ENCODE measurements around the gene SCP2. TPM values are rescaled to one million over a fixed set of nuclear protein-coding genes. Genes with fewer than 3 reads are reported as not detected.

The SCP2 gene
- total and polyA plus RNA-seq, 7 donors, result 124 to 792 (median 176) TPM

DNA sequence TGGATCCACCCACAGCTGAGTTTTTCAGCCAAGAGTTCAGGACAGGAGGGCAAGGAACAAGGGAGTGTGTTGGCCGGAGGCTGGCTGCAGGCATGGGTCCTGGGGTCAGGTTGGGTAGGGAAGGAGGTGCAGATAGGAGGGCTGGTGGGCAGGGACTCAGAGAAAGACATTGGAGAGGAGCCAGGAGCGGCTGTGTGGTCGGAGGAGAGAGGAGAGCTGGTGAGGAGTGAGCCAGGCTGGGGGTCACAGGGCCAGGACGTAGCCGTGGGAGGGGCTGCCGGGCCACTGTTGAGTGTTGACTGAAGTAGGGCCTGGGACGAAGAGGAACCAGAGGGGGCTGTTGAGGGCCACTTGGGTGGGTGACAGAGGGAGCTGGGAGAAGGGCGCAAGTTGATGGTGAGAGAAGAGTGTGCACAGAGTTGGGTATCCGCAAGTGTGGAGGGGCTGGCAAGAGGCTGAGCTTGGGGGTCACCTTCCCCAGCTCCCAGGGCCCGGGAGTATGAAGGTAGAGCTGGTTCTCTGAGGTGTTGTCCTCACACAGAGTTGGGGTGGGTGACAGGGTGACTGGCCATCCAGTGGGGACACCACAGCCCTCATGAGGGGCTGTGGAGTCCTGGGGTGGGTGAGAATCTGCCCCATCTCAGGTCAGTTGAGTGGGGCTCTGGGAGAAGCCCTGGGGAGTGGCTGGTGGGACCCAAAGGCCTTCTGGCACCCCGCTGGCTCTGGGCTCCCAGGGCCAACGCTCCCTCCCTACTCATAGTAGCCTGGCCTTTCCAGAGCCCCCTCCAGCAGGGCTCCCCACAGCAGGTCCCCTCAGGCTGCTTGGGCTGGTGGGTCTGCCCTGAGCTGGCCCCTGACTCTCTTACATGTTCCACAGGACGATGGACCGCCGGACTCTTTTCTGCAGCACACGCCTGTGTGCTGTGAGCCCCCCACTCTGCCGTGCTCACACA, 156.8 kb downstream of the SCP2 start:
- Histone ChIP-seq H3K27ac (no peak overlapping the region), H3K27me3 (no peaks in the 10 kb centered on the region), H3K4me1 (peaks cover 0 to 4% (median 0%) of the 10 kb centered on the region in 4 donors), H3K9me3 (no peaks in the 10 kb centered on the region), H3K36me3 (peaks cover 20 to 69% (median 41%) of the 10 kb centered on the region in 4 donors), H3K4me3 (no peak overlapping the region)
- no peak for TF ChIP-seq EP300 (IDR thresholded peaks at IDR 0.05)
- TF ChIP-seq CTCF (IDR thresholded peaks at IDR 0.05), result no peak
- no peak for TF ChIP-seq POLR2A (IDR thresholded peaks at IDR 0.05)
- TF ChIP-seq POLR2AphosphoS5 (IDR thresholded peaks at IDR 0.05), result no peak
- WGBS, 2 donors, result 84 to 87% methylated on average over 17 of the region's 17 CpGs
- no peak for DNase-seq
- intact Hi-C loops (cut with DNase I), result no loop called here

DNA sequence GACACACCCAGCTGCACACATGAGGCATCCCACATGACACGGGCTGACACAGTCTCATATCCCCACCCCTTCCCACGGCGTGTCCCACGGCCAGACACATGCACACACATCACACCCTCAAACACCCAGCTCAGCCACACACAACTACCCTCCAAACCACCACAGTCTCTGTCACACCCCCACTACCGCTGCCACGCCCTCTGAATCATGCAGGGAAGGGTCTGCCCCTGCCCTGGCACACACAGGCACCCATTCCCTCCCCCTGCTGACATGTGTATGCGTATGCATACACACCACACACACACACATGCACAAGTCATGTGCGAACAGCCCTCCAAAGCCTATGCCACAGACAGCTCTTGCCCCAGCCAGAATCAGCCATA, 157.5 kb downstream of the SCP2 start:
- H3K4me3 ChIP-seq, result no peak overlapping the region
- peaks cover 20 to 63% (median 37%) of the 10 kb centered on the region in 4 donors for H3K36me3 ChIP-seq
- WGBS, 2 donors, result 63 to 87% methylated on average over 8 of the region's 8 CpGs
- TF ChIP-seq POLR2A (IDR thresholded peaks at IDR 0.05) (no peak), CTCF (IDR thresholded peaks at IDR 0.05) (no peak), POLR2AphosphoS5 (IDR thresholded peaks at IDR 0.05) (no peak), EP300 (IDR thresholded peaks at IDR 0.05) (no peak)
- intact Hi-C loops (cut with DNase I), result no loop called here
- no peaks in the 10 kb centered on the region for H3K9me3 ChIP-seq
- H3K27ac ChIP-seq, result no peak overlapping the region
- DNase-seq, result no peak
- no peaks in the 10 kb centered on the region for H3K27me3 ChIP-seq
- H3K4me1 ChIP-seq, result peaks cover 0 to 11% (median 0%) of the 10 kb centered on the region in 4 donors

DNA sequence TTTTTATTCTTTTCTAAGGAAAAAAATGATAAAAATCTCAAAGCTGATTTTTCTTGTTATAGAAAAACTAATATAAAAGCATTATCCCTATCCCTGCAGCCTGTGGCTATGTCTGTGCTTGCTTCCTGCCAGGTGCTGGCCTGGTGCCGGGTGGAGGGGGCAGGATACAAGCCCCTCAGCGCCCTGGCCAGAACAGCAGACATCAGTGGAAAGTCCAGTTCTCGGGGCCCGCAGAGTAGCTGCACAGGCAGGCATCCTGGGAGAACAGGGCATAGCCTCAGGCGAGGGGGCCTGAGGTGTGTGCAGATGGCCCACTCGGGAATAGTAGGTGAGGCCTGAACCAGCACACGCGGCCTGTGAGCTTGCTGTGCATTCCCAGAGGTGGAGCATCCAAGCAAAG, 158.3 kb downstream of the SCP2 start:
- peaks cover 0 to 14% (median 0%) of the 10 kb centered on the region in 4 donors for H3K4me1 ChIP-seq
- 93 to 95% methylated on average over 8 of the region's 8 CpGs for WGBS, 2 donors
- intact Hi-C loops (cut with DNase I), result no loop called here

GRCh38 chr1:53086491-53087070, 159.5 kb downstream of the SCP2 start:
- Histone ChIP-seq H3K27me3 (no peaks in the 10 kb centered on the region), H3K4me3 (no peak overlapping the region), H3K27ac (no peak overlapping the region), H3K4me1 (peaks cover 0 to 25% (median 0%) of the 10 kb centered on the region in 4 donors), H3K36me3 (peaks cover 12 to 46% (median 24%) of the 10 kb centered on the region in 4 donors), H3K9me3 (no peaks in the 10 kb centered on the region)
- TF ChIP-seq EP300 (IDR thresholded peaks at IDR 0.05) (no peak), POLR2AphosphoS5 (IDR thresholded peaks at IDR 0.05) (no peak), CTCF (IDR thresholded peaks at IDR 0.05) (no peak), POLR2A (IDR thresholded peaks at IDR 0.05) (no peak)
- intact Hi-C loops (cut with DNase I), result no loop called here
- WGBS, 2 donors, result 75 to 81% methylated on average over 4 of the region's 4 CpGs
- no peak for DNase-seq

More for the DNA sequence above, 158.3 kb downstream of the SCP2 start:
- Histone ChIP-seq H3K27ac (no peak overlapping the region), H3K9me3 (no peaks in the 10 kb centered on the region), H3K27me3 (no peaks in the 10 kb centered on the region), H3K4me3 (no peak overlapping the region), H3K36me3 (peaks cover 20 to 58% (median 36%) of the 10 kb centered on the region in 4 donors)
- DNase-seq, result no peak
- TF ChIP-seq POLR2A (IDR thresholded peaks at IDR 0.05), result no peak
- no peak for TF ChIP-seq POLR2AphosphoS5 (IDR thresholded peaks at IDR 0.05)
- no peak for TF ChIP-seq CTCF (IDR thresholded peaks at IDR 0.05)
- TF ChIP-seq EP300 (IDR thresholded peaks at IDR 0.05), result no peak
